Activated CD4-positive, alpha-beta T cell treated with anti-CD3 and anti-CD28 coated beads, Interleukin-2, amount 50 U/mL, for 4 hours (primary cell): Measurements from ENCODE around the gene CALY.
"Not testable (repeated sequence)": the region's sequence is repeated elsewhere in the genome, so short reads cannot be mapped to it uniquely, and the experiment has no call there.

ENCODE experiments used
- DNase-seq, 2 experiments: peaks; one replicate each; pipeline ENCODE4 v3.0.0-alpha.2; 2020

CALY gene, protein sequence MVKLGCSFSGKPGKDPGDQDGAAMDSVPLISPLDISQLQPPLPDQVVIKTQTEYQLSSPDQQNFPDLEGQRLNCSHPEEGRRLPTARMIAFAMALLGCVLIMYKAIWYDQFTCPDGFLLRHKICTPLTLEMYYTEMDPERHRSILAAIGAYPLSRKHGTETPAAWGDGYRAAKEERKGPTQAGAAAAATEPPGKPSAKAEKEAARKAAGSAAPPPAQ

DNA sequence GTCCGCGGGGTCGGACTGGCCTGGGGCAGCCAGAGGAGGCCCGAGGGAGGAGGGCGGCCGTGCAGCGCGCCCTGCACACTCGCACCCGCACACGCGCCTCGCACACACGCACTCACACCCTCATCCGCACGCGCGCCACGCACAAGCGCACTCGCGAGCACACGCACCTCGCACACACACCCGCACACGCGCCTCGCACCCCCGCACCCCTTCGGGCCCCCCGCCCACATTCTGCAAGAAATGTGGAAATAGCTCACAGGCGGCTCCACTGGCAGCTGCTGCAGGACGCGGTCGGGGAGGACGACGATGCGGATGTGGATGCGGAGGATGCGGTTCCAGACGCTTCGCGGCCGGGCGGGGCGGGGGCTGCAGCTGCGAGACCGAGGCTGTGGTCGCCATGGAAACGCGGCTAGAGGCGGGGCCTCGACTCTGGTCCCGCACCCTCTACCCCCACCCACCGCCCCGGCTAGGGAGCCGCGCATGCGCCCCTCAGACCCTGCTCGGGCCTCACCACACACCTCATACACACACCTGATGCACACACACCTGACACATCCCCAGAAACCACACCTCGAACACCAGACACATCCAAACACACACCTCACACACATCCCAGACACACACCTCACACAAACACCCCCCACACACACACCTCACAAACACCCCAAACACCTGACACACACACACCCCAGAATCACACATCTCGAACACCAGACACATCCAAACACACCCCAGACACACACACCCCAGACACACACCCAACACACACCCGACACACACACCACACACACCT, at the start of gene CALY:
Gene CALY, minus strand, starts transcription at position 320 of the 793 bp plus-strand sequence. CDS start 7,907 bp downstream, outside the sequence.
- DNase-seq: peak; percentile 74 to 76

DNA sequence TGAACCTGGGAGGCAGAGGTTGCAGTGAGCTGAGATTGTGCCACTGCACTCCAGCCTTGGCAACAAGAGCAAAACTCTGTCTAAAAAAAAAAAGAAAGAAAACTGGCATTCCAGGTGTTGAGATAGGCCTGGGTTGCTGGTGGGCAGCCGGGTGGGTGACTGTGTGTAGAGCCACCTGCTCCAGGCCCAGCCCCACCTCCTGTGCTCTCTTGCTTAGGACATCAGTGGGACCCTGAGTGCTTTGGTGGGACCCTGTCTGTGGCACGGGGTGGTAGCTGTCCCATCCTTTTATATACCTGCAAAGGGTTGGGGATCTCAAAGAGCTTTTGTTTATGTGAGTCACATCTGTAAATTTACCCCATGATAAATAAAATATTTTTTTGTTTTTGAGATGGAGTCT, 48.5 kb upstream of the CALY start:
- no peak for DNase-seq

DNA sequence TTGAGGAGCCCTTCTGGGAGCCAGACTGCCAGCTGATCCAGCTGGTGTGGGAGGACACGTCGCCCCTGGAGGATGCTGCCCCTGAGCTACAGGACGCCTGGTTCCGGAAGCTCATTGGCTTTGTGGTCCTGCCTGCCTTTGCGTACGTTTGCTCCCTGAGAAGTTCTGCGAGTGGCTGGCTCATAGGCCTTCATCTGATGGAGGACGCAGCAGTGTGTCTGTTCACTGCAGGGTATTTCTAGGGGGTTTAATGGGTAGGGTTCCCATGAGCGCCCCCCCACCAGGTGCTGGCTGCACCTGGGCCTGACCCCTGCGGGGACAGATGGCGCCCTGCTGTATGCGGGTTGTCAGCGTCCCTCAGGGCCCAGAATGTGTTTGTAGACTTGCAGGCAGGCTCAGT, 47.4 kb upstream of the CALY start:
- no peak for DNase-seq

DNA sequence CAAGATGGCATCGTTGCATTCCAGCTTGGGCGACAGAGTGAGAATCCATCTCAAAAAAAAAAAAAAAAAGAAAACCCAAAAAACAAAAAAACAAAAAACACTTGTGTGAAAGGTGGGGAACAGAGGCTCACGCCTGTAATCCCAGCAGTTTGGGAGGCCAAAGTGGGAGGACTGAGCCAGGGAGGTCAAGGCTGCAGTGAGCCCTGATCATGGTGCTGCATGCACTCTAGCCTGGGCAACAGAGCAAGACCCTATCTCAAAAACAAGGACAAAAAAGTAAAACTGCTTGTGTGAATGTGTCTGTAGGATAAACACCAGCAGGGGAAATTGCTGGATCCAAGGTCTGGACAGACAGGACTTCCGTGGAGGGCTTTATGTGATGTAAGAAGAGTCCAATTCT, 46.9 kb upstream of the CALY start:
- no peak for DNase-seq

DNA sequence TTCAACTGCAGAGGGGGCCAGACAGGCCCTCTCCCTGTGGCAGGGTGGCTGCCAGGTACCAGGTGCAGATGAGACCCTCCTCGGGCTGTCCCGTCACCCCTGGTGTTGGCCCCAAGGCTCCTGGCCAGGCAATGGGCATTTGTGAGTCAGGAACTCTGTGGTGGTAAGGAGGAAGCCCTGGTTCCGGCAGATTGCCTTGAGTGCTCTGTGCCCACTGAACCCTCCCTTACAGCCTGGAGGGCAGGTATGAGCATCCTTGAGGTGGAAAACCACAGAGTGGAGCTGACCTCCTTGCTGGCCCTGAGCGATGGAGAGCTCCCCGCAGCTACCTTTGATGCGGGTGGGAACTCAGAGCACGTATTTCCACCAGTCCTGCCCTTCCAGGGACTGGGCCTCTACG, 44.3 kb upstream of the CALY start:
- DNase-seq: no peak

DNA sequence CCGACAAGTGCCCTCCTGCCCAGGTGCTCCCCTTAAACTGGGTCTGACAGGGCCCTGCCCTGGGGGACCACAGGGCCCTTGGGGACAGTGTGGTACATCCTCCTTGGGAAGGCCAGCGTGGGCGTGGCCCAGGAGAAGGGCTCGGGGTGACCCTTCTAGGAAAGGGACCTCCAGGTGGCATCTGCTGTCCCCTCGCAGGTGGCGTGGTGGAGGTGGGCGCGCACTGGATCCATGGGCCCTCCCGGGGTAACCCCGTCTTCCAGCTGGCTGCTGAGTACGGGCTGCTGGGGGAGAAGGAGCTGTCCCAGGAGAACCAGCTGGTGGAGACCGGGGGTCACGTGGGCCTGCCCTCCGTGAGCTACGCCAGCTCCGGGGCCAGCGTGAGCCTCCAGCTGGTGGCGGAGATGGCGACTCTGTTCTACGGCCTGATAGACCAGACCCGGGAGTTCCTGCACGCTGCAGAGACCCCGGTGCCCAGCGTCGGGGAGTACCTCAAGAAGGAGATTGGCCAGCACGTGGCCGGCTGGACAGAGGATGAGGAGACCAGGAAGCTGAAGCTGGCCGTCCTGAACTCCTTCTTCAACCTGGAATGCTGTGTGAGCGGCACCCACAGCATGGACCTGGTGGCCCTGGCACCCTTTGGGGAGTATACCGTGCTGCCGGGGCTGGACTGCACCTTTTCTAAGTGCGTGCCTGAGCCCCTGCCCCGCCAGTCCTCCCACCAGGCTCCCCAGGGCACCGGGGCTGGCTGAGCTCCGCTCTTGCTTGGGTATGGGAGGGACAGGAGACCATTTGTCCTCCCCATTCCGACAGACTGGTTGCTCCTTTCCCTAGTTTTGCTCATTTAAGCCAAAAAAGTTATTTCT, 43.3 kb upstream of the CALY start:
- DNase-seq: no peak

DNA sequence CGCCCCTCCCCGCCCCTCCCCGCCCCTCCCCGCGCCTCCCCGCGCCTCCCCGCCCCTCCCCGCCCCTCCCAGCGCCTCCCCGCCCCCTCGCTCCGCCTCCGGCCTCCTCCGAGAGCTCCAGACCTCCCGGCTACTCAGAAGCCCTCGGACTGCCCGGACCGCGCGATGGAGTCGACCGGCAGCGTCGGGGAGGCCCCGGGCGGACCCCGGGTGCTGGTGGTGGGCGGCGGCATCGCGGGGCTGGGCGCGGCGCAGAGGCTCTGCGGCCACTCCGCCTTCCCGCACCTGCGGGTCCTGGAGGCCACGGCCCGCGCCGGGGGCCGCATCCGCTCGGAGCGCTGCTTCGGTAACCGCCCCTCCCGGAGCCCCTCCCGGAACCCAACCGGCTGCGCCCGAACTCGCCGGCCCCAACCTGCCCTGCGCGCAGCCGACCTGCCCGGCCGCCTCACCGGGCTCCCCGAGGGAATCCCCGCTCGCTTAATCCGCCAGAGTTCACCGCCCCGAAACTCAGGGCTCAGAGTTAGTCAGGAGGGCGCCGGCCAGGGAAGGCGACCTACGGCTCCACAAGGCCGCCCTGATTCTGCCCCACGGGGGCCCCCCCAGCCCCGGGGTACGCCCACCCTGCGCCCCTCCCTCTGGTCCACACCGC, 42.6 kb upstream of the CALY start, which contains the start of gene PAOX:
Gene PAOX, plus strand, starts transcription at position 111 of the 649 bp plus-strand sequence. Its CDS starts 55 bp downstream, at position 166.
- DNase-seq: peak; percentile 47 to 51

DNA sequence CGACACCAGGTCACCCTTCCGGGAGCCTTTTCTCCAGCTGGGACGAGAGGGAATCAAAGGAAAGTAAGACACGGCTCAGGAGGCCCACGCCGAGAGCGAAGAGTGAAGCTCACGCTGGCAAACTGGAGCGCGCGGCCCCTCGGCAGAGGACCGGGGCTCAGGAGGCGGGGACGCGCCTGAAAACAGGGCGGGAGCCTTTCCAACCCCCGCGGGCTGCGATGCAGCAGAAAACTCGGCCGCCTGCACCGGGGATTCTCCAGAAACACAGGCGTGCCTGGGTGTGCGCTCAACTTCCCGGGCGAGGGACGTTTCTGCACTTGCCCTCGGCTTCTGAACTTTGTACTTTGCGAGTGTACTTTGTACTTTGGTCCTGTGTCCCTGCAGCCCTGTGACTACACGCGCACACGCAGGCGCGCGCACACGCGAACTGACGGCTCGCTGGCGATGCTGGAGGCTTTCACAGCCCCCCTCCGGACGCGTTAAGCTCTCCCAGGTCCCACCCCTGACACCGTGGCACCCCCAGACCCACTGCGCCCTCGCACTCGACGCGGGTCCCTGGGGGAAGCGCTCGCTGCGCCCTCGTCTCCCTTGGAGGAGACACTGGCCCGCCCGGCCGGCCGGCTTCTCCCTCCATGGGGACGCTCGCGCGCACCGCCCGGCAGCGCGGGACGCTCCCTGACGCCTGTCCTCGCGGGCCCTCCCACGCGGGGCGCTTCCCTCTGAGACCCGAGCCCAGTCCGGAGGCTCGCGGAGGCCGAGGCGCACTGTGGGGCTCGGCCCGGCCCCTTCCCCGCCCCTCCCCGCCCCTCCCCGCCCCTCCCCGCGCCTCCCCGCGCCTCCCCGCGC, 41.8 kb upstream of the CALY start:
- peak; percentile 50 to 52 for DNase-seq

DNA sequence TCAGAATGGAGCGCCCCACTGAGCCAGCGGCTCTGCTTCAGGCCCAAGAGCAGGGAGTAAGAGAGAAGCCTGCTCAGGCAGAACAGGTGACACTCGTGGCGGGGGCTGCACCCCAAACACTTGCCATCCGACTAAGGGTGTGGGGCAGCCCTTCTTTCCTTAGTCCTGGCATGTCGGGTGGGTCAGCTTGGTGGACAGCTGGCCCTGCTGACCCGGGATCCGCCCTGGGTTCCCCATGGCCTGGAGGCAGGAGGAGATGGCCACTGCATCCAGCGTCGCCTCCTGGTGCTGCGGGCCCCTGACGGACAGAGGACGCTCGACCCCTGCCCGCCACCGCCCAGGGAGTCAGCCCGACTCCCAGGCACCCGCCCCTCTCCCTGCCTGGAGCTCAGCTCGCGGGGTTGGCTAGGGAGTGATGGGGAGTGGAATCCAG, 41.1 kb upstream of the CALY start:
- no peak for DNase-seq

DNA sequence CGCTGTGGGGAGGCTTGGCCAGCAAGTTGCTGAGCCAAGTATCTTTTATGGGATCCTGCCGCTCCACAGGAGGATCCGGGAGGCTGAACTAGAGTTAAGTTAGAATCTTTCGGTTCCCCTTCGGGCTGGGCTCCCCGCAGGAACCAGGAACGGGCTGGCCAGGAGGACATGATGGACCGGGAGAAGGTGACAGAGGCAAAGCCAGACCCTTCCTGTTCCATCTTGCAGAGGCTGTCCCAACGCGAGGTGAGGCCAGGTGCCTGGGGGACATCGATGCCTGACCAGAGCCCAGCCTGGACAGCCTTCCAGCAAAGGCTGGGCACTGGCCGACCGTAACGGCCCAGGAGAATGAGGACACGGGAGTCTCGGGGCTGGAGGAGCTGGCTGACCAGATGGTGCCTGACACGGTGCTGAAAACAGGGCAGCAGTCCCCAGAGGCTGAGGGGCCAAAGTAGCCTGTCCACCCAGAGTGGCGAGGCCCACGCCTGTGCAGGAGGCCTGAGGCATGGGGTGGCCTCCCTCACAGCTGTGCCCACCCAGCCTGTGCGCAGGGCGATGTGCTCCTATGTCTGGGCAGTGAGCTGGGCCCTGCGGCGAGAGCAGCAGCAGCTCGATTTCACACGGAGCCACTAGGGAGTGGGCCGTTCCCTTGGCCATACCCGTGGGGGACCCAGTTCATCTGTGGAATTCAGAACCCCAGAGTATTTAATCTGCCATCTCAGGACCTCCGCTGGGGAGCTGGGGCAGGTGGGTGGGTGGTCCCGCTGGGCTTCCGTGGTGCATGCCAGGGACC, 40.5 kb upstream of the CALY start:
- DNase-seq: no peak

DNA sequence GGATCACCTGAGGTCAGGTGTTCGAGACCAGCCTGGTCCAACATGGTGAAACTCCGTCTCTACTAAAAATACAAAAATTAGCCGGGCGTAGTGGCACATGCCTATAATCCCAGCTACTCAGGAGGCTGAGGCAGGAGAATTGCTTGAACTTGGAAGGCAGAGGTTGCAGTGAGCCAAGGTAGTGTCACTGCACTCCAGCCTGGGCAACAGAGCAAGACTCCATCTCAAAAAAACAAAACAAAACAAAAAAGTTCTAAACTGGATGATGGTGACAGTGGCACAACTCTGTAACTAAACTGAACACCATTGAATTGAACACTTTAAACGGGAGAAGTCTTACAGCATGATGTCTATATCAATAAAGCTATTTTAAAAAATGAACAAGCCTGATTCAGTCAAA, 39.5 kb upstream of the CALY start:
- not testable (repeated sequence) for DNase-seq

DNA sequence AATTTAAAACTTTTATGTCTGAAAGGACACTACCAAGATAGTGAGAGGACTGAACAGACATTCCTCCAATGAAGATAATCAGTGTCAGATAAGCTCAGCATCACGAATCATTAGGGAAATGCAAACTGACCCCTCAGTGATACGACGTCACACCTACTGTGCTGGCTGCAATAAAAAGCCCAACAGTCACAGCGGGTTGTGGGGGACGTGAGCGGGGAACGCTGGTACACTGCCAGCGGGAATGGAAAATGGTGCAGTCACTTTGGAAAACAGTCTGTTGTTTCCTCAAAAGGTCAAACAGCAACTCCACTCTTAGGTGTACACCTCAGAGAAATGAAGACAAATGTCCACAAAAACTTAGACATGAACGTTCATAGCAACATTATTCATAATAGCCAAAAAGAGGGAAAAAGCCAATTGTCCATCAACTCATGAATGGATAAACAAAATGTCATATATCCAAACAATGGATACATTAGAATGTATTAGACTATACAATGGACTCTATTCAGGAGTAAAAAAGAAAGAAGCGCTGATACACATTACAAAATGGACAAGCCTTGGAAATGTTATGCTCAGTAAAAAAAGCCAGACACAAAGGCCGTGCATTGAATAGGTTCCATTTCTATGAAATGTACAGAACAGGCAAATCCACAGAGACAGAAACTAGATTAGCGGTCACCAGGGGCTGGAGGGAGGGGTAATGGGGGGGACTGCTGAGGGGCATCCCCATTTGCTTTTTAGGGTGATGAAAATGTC, 38.8 kb upstream of the CALY start:
- DNase-seq: no peak

DNA sequence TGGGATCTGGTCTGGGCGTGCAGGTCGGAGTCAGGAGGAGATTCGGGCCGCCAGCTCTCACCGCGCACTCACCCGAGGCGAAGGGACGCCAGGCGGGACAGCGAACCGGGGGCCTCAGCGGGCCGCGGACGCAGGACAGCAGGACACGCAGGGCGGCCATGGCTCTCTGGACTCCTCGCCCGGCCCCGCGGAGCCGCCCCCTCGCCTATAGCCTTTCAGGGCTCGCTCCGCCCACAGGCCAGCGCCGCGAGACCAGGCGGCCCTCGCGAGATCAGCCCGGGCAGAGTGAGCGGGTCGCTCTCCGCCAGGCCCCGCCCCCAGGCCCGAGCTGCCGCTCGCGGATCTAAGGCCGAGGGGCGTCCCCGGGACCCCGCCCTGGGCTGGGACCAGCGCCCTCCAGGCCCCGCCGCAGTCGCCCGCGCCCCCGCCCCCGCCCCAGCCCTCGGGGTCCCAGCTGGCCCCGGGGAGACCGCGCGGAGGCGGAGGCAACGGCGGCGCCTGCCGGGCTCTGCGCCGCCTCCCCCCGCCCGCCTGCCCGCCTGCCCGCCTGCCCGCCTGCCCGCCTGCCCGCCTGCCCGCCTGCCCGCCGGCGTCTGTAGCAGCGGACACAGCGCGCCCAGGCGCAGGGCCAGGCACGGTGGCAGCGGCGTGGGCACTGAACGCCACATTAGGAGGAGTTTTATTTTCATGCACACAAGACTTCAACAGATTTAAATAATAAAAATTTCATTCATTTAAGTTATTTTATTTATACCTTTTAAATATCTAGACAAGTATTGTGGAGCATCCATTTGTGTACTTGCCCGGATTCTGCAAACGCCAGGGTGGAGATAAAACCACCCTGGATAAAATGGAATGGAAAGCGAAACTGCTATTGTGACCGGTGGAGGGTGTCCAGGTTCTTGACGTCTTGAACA, 36.7 kb upstream of the CALY start, which contains the start of gene ECHS1:
Gene ECHS1, minus strand, starts transcription at position 181 of the 917 bp plus-strand sequence. Its CDS starts 21 bp downstream, at position 160.
- DNase-seq: peak; percentile 89

DNA sequence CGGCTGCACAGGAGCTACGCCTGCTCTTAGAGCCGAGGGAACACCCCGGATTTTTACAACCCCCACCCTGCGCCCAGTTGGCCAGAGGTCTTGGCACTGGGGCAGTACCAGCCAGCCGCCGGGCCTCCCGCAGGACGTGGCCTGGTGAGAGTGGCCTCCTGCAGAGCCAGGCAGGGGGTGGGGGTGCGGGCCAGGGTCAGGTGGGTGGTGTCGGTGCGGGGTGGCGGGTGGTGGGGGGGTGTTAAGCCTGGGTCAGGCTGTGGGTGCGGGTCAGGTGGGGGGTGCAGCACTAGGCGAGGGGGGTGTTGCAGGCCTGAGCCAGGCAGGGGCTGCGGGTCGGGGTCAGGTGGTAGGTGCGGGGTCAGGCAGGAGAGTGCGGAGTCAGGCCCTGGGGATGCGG, 35.8 kb upstream of the CALY start:
- no peak for DNase-seq

DNA sequence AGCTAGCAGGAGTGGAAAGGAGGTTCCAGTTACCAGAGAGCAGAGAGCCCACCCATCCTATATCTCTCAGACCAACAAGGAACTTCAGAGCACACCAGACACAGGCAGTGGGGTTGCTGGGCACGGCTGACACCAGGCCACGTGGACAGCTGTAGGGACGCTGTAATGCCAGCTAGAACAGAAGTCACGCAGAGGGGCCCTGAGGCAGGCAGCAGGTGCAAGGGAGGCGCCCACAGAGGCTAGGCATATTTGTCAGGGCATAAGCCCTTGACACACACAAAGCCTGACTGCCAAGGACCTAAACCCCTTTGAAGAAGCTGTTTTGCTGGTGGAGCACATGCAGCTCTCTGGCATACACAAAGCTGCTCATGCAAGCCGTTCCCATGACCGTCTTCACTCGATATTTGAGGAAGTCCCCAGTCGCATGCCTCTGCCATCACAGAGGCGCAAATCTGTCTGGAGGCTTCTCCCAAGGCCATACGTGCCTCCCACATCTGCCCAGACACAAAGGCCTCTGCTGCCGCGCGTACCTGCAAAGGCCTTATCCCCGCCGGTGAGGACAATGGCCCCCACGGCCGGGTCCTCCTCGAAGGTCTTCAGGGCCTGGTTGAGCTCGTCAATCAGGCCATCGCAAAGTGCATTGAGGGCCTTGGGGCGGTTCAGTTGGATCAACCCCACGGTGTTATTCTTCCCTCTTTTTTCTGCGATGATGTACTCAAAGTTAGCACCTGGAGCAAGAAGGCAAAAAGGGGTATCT, 33.5 kb upstream of the CALY start:
- no peak for DNase-seq

DNA sequence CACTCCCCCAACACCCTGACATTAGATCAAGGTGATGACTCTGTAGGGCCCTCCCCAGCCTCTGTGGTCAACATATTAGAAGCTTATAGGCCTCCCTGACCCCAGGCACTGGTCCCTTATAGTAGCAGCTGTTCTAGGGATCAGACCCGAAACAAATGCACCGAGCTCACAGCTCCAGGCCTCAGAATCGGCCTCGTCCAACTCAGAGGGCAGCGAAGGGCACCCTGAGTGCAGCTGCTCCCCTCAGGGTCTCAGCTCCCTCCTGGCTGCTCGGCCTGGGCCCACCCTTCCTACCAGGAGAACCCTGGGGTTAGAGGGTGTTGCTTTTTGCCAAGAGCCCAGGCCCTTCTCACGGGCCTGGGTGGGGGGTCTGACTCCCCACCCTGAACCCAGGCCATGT, 31.5 kb upstream of the CALY start:
- no peak for DNase-seq

DNA sequence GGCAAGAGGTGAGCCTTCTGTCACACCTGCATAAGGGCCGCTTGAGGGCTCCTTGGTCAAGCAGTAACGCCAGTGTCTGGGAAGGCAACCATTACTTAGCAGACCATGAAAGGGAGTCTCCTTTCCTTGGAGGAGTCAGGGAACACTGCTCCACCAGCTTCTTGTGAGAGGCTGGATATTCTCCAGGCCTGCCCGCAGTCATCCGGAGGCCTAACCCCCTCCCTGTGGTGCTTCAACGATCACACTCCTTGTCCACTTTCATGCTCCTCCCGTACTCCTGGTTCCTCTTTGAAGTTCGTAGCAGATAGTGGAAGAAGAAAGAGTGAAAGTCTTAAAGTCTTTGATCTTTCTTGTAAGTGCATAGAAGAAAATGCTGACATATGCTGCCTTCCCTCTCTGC, 30.8 kb upstream of the CALY start:
- DNase-seq: not testable (repeated sequence)

DNA sequence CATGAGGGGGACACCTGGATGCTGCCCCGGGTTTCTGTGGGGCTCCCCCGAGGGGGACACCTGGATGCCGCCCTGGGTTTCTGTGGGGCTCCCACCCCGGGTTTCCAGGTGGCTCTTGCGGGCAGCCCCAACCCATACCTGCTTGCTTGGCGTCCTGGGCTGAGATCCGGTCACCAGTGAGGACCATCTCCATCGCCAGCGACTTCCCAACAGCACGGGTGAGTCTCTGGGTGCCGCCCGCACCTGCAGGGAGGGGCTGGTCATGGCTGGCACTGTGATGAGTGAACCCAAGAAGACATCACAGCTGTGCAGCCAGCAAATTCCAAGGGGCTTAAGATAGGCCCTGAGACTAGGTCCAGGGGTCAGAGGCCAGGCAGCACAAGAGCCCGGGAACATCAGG, 30.1 kb upstream of the CALY start:
- no peak for DNase-seq
